ENCODE measurements around the gene ABHD16A. TPM values are rescaled to one million over a fixed set of nuclear protein-coding genes. Genes with fewer than 3 reads are reported as not detected.

ABHD16A gene
- total and polyA plus RNA-seq, 2 of the 13 experiments (the other 11 are each of a cell fraction or from before 2014, with no cell fraction given) = 43.5 to 45.4 TPM

DNA sequence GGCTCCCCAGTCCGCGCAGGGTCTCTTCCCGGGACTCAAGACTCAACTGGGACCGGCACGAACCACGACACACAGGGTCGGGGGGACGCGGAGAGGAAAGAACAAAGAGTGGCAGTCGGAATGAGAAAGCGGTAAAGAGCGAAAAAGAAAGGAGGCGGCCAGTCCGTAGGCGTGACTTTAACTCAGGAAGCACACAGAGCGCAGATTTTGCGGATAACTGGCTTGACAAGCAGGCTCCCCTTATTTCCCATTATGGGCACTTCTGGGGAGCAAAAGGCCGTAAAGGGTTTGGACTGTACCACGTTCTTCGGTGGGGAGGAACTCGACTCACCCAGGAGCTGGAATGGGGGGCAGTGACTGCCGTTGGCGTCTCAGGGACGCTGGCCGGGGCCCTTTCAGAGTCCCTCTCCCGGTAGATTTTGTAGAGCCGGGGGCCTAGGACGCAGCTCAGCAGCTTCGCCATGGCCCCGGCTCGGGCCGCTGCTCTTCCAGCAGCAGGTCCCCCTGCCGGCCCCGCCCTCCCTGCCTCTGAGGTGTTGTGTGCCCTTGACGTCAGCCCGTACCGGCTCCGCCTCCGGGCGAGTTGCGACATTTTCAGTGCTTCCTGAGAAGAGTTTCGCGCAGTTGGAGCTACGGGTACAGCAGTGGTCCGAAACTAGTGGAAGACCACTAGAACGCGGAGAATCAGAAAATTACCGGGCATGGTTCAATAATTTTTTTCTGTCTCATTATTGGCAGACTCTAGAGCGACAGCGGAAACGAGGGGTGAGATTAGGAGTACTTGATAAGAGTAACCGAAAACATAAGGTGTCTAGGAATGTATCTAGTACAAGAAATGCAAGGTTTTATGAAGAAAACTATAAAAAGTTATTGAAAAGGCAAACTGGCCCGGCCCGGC lies at the start of gene ABHD16A (continued):
- TF ChIP-seq, protein P1, sequence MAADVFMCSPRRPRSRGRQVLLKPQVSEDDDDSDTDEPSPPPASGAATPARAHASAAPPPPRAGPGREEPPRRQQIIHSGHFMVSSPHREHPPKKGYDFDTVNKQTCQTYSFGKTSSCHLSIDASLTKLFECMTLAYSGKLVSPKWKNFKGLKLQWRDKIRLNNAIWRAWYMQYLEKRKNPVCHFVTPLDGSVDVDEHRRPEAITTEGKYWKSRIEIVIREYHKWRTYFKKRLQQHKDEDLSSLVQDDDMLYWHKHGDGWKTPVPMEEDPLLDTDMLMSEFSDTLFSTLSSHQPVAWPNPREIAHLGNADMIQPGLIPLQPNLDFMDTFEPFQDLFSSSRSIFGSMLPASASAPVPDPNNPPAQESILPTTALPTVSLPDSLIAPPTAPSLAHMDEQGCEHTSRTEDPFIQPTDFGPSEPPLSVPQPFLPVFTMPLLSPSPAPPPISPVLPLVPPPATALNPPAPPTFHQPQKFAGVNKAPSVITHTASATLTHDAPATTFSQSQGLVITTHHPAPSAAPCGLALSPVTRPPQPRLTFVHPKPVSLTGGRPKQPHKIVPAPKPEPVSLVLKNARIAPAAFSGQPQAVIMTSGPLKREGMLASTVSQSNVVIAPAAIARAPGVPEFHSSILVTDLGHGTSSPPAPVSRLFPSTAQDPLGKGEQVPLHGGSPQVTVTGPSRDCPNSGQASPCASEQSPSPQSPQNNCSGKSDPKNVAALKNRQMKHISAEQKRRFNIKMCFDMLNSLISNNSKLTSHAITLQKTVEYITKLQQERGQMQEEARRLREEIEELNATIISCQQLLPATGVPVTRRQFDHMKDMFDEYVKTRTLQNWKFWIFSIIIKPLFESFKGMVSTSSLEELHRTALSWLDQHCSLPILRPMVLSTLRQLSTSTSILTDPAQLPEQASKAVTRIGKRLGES (CRISPR knock-in tag; IDR thresholded peaks at IDR 0.05; ENCODE audit: borderline replicate concordance) = no peak
- TF ChIP-seq ZBTB7B (CRISPR knock-in tag; IDR thresholded peaks at IDR 0.05) (peak; percentile 82), FOXM1 (CRISPR knock-in tag; IDR thresholded peaks at IDR 0.05) (no peak), FLYWCH1 (CRISPR knock-in tag; IDR thresholded peaks at IDR 0.05) (no peak), JUN (CRISPR knock-in tag; IDR thresholded peaks at IDR 0.05) (no peak; the same call in 1 of the 2 replicates), NRL (CRISPR knock-in tag; IDR thresholded peaks at IDR 0.05; ENCODE audit: borderline replicate concordance) (no peak), MLX (CRISPR knock-in tag; IDR thresholded peaks at IDR 0.05) (no peak; the same call in 1 of the 2 replicates), NR2F2 (IDR thresholded peaks at IDR 0.05; ENCODE audit: borderline replicate concordance, low read depth) (peak; percentile 53; the same call in 1 of the 2 replicates), ZNF24 (IDR thresholded peaks at IDR 0.05) (0 out of 2 replicates have a peak, but pooled peaks have one; percentile 13), FOSL1 (CRISPR knock-in tag; IDR thresholded peaks at IDR 0.05; ENCODE audit: borderline replicate concordance) (no peak), WIZ (CRISPR knock-in tag; IDR thresholded peaks at IDR 0.05) (no peak), KDM6A (CRISPR knock-in tag; IDR thresholded peaks at IDR 0.05; ENCODE audit: low read depth) (no peak), ATAD3A (CRISPR knock-in tag; IDR thresholded peaks at IDR 0.05) (no peak), MED1 (CRISPR knock-in tag; IDR thresholded peaks at IDR 0.05) (peak; percentile 82), IRF9 (CRISPR knock-in tag; IDR thresholded peaks at IDR 0.05; ENCODE audit: borderline replicate concordance) (no peak; the same call in 1 of the 2 replicates), ZNF678 (CRISPR knock-in tag; IDR thresholded peaks at IDR 0.05) (no peak), PCBP1 (IDR thresholded peaks at IDR 0.05; ENCODE audit: borderline replicate concordance, low read depth, low read length) (peak; percentile 66; the same call in 1 of the 2 replicates), RFX1 (IDR thresholded peaks at IDR 0.05) (no peak), CHD2 (IDR thresholded peaks at IDR 0.05; ENCODE audit: low read depth, low read length) (no peak), ETV5 (CRISPR knock-in tag; IDR thresholded peaks at IDR 0.05; ENCODE audit: borderline replicate concordance) (peak; percentile 87; the same call in 1 of the 2 replicates), CAMTA2 (CRISPR knock-in tag; IDR thresholded peaks at IDR 0.05; ENCODE audit: borderline replicate concordance) (peak; percentile 38; the same call in 1 of the 2 replicates), ZNF770 (CRISPR knock-in tag; IDR thresholded peaks at IDR 0.05) (peak; percentile 37; the same call in 1 of the 2 replicates)
- TF ChIP-seq, protein P2, sequence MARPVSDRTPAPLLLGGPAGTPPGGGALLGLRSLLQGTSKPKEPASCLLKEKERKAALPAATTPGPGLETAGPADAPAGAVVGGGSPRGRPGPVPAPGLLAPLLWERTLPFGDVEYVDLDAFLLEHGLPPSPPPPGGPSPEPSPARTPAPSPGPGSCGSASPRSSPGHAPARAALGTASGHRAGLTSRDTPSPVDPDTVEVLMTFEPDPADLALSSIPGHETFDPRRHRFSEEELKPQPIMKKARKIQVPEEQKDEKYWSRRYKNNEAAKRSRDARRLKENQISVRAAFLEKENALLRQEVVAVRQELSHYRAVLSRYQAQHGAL (CRISPR knock-in tag; IDR thresholded peaks at IDR 0.05; ENCODE audit: not compliant biosample characterization) = peak; percentile 41
